Measurements from ENCODE around the gene LRRC72. TPM values are rescaled to one million over a fixed set of nuclear protein-coding genes. Genes with fewer than 3 reads are reported as not detected.

The LRRC72 gene
- total and polyA plus RNA-seq, 9 of the 15 experiments (the other 6 are each of a cell fraction or from before 2014, with no cell fraction given) = 0.10 TPM; not detected in 8

- BruUV-seq (replicated peaks) = no TSS peak
- H3K4me2 ChIP-seq (ENCODE audit: insufficient read depth, low read length) = no peak overlapping the region
- ATAC-seq (no peak), FAIRE-seq (no peak), DNase-seq (ENCODE audit: extremely low read depth in 1 of 4, low spot score in 3 of 4) (no peak)
- no peak overlapping the region for H3K27ac ChIP-seq (ENCODE audit: extremely low read depth, low read depth, low read length)
- in situ Hi-C loops (cut with MboI) = no loop called here
- no peaks in the 10 kb centered on the region for H3K27me3 ChIP-seq (ENCODE audit: control insufficient read depth in 2 of 2, insufficient read depth in 2 of 2, low read length in 2 of 2)
- H3K4me3 ChIP-seq = no peak overlapping the region
- 96% methylated on average over 5 of the region's 5 CpGs for WGBS (ENCODE audit: insufficient coverage, low coverage, missing lambda C conversion rate)
- H2AFZ ChIP-seq (ENCODE audit: low read depth, low read length) = no peak overlapping the region
- H3K79me2 ChIP-seq (ENCODE audit: control insufficient read depth, insufficient read depth, low read length) = no peaks in the 10 kb centered on the region
- H4K20me1 ChIP-seq (replicated peaks; ENCODE audit: control insufficient read depth, insufficient read depth, low read length) = no peaks in the 10 kb centered on the region
- no peak overlapping the region for H3K9ac ChIP-seq (ENCODE audit: insufficient read depth in 1 of 2, low read depth in 2 of 2, low read length in 2 of 2)
- POLR2A ChIA-PET = interaction anchor here (0.6 to 0.8 kb wide), 2 partner anchors 12 to 139 kb away, joined by 3 read pairs; no protein-coding TSS in a partner anchor
- peaks cover 0 to 4% of the 10 kb centered on the region in 2 experiments; a peak in 1 of 5 replicates for H3K4me1 ChIP-seq (replicated peaks in 1 of 2; ENCODE audit: control insufficient read depth in 2 of 2, insufficient read depth in 2 of 2, low read length in 2 of 2)
- CTCF ChIA-PET (ENCODE audit: low intra/inter-chr PET ratio) = no interaction called here
- TF ChIP-seq ZNF699 (CRISPR knock-in tag; IDR thresholded peaks at IDR 0.05; ENCODE audit: insufficient replicate concordance) = no peak
- TF ChIP-seq PTRF (tag; IDR thresholded peaks at IDR 0.05) = no peak
- TF ChIP-seq SUPT5H (IDR thresholded peaks at IDR 0.05) = no peak
- TF ChIP-seq BMI1 (IDR thresholded peaks at IDR 0.05; ENCODE audit: low read length) = no peak
- no peak for TF ChIP-seq PCBP2 (IDR thresholded peaks at IDR 0.05; ENCODE audit: low read depth, low read length, poor library complexity, severe bottlenecking)
- TF ChIP-seq NONO (IDR thresholded peaks at IDR 0.05; ENCODE audit: low read depth in 2 of 2, low read length in 1 of 2) = no peak
- TF ChIP-seq TEAD4 (IDR thresholded peaks at IDR 0.05; ENCODE audit: low read length) = no peak
- no peak for TF ChIP-seq TEAD4 (CRISPR knock-in tag; IDR thresholded peaks at IDR 0.05; ENCODE audit: borderline replicate concordance)
- no peak for TF ChIP-seq ZNF75A (CRISPR knock-in tag; IDR thresholded peaks at IDR 0.05)
- TF ChIP-seq ZNF644 (tag; IDR thresholded peaks at IDR 0.05; ENCODE audit: low read depth) = no peak
- TF ChIP-seq SNAPC5 (CRISPR knock-in tag; IDR thresholded peaks at IDR 0.05) = no peak
- no peaks in the 10 kb centered on the region for H3K9me3 ChIP-seq (replicated peaks; ENCODE audit: control insufficient read depth, insufficient read depth, low read depth, low read length)
- H3K36me3 ChIP-seq (ENCODE audit: control insufficient read depth, insufficient read depth, low read length) = peaks cover 80% of the 10 kb centered on the region
- intact Hi-C loops (cut with micrococcal nuclease) = no loop called here
- H3K9me1 ChIP-seq (ENCODE audit: control insufficient read depth, insufficient read depth, low read length) = no peaks in the 10 kb centered on the region
Measured at GRCh38 chr7:16615228-16615627, 88.6 kb downstream of the LRRC72 start.
